ENCODE data around the gene GNPTG.

Gene GNPTG

DNA sequence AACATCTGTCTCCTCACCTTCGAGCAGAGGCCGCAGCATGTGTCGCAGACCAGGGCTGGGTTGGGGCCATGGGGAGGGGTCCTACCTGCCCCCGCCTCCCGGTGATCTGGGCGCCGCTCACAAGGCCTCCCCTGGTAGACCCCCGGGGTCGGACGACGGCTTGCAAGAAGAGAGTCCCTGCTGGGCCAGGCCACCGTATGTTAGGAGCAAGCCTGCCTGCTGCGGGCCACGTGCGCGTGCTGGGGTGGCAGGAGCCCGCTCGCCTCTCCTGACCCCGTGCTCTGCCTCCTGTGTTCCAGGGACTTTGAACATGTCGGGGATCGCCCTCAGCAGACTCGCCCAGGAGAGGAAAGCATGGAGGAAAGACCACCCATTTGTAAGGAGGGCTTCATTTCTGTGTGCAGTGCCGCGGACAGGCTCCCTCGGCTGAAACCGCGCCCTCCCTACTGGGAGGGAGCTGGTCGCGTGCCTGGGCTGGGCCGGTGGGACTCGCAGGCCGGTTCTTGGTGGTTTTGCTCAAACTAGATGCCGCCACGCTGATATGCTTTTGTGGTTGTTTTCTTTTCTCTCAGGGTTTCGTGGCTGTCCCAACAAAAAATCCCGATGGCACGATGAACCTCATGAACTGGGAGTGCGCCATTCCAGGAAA, 37.9 kb upstream of the GNPTG start:
- H3K27ac ChIP-seq = no peak overlapping the region
- TF ChIP-seq, protein P1, sequence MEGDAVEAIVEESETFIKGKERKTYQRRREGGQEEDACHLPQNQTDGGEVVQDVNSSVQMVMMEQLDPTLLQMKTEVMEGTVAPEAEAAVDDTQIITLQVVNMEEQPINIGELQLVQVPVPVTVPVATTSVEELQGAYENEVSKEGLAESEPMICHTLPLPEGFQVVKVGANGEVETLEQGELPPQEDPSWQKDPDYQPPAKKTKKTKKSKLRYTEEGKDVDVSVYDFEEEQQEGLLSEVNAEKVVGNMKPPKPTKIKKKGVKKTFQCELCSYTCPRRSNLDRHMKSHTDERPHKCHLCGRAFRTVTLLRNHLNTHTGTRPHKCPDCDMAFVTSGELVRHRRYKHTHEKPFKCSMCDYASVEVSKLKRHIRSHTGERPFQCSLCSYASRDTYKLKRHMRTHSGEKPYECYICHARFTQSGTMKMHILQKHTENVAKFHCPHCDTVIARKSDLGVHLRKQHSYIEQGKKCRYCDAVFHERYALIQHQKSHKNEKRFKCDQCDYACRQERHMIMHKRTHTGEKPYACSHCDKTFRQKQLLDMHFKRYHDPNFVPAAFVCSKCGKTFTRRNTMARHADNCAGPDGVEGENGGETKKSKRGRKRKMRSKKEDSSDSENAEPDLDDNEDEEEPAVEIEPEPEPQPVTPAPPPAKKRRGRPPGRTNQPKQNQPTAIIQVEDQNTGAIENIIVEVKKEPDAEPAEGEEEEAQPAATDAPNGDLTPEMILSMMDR (IDR thresholded peaks at IDR 0.05) = no peak
- no peak for TF ChIP-seq ZFX (IDR thresholded peaks at IDR 0.05; ENCODE audit: borderline replicate concordance)

DNA sequence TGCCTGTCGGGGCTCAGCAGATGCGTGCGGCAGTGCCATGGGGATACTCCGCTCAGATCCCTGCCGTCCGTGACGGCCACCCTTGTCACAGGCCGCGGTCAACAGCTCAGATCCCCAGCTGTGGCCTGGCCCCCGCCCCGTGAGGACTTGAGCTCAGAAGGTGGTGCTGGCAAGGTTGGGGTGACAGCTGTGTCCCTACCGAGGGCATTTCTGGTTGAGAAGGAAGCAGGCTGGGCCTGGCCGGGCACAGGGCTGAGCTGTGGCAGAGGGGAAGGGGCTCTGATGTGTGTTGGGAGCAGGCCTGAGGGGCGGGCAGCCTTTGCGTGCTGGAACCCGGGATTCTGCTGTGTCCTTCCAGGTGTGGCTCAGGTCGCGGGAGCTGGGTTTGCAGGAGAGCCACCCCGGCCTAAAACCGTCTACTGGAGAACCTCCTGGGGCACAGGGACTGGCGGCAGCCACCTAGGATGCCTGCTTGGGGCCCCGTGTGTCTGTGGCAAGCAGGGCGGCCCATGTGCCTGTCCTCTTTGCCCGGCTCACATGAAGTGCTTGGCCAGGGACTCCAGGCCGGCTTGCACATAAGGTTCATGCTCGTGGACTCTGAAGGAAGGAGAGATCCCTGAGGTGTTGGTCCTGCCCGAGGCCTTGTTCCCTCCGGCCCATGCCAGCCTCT, 37.2 kb upstream of the GNPTG start:
- TF ChIP-seq ZFX (IDR thresholded peaks at IDR 0.05; ENCODE audit: borderline replicate concordance) = no peak
- TF ChIP-seq, protein P1 (IDR thresholded peaks at IDR 0.05) = no peak

DNA sequence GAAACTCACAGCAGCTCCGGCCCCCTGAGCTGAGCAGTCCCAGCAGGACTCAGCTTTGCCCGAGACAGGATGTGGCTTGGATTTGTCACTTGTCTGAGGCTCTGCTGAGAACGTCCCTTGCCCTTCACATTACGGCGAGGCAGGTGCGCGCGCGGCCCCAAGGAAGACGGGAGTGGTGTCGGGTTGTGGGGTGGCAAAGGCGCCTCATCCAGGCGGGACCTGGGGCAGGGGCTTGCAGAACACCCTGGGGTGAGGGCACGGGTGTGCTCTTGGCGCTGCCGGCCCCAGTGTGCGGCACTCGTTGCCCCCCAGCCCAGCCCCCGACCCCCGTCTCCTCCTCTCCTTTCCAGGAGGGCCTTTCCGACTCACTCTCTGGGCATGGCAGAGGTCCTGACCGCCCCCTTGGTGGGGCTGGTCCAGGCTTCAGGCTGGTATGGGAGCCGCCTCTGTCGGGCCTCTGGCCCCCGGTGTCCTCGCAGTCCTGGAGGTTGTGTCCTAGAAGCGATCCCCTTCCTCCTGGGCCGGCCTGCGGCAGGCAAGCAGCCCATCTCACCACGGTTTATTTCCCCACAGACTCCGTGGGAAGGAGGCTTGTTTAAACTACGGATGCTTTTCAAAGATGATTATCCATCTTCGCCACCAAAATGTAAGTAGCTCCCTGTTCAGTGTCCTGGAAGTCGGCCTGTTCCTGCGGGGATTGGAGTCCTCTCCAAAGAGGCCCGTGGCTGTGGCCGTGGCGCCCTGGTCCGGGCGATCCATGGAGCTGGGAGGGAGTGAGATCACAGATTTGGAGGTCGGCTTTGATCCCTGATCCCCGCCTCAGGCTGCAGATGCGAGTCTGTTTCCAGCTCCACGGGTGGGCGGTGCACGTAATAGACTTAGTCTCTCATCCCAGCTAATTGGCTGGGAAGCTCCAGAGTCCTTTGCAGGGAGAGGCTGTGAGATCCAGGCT, 36.4 kb upstream of the GNPTG start:
- no peak for TF ChIP-seq ZFX (IDR thresholded peaks at IDR 0.05; ENCODE audit: borderline replicate concordance)
- TF ChIP-seq, protein P1 (IDR thresholded peaks at IDR 0.05) = no peak
- no peak overlapping the region for H3K27ac ChIP-seq

More for the DNA sequence above, 37.2 kb upstream of the GNPTG start:
- no peak overlapping the region for H3K27ac ChIP-seq

DNA sequence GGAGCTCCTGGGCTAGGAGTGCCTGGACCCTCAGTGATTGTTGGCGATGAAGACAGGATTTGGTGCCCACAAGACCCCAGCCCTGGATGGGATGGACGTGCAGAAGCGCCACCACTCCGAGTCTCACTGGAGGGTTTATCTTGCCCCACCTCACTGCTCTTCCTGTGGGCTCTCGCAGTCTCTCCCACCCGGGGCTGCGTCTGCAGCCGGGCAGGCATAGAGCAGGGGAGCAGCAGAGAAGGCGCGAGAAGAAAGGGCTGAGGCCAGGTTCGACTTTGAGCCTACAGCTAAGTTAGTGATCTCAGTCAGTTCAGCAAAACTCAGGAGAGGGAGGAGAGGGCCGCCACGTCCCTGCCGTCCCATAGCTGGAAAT, 35.7 kb upstream of the GNPTG start:
- TF ChIP-seq, protein P1 (IDR thresholded peaks at IDR 0.05) = no peak
- no peak for TF ChIP-seq ZFX (IDR thresholded peaks at IDR 0.05; ENCODE audit: borderline replicate concordance)
- H3K27ac ChIP-seq = no peak overlapping the region

DNA sequence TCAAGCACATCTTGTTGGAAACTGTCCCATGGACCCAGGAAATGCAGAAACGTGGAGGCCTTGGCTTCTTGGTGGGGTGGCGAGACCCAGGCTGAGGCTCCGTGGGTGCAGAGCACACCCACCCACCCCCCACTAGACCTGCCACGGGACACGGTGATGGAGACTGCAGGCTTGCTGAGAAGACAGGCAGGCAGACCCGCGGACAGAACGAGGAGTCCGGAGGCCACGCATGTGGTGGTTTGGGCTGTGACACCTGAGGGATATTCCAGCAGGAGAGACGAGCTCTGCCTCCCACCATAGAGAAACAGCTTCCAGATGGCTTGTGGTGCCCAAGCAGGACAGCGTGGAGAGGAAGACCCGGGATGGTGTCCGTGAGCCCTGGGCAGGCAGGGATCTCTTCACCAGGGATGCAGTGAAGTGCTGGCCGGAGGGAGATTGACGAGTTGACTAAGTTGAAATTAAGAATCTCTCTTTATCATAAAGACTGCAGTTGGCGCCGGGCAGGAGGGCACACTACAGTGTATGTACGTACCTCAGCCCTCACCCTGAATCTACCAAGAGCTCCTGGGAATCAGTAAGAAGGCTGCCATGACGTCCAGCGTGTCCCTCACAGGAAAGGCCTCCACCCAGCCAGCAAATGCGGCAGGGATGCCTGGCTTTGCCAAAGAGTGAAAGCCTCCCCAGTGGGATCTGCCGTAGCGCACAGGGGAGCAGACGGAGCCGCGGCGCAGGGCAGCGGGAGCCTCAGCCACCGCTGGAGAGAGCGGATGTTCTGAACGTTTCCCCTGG, 34.1 kb upstream of the GNPTG start:
- no peak overlapping the region for H3K27ac ChIP-seq
- TF ChIP-seq, protein P1 (IDR thresholded peaks at IDR 0.05) = no peak
- no peak for TF ChIP-seq ZFX (IDR thresholded peaks at IDR 0.05; ENCODE audit: borderline replicate concordance)

DNA sequence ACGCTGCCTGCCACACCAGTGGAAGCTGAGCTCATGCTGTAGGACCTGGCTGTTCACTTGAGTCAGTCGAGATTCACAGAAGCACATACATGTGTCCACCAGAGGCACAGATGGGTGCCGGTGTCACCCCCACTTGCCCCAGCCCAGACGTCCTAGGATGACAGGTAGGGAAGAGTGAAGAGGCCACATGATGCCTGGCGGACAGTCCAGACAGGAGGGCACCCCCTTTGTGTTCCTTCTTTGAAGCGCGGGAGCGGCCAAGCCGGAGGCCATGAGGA, 33.5 kb upstream of the GNPTG start:
- TF ChIP-seq ZFX (IDR thresholded peaks at IDR 0.05; ENCODE audit: borderline replicate concordance) = no peak
- TF ChIP-seq, protein P1 (IDR thresholded peaks at IDR 0.05) = no peak
- no peak overlapping the region for H3K27ac ChIP-seq
